Measurements from ENCODE around the gene TGFBR3. TPM values are rescaled to one million over a fixed set of nuclear protein-coding genes. Genes with fewer than 3 reads are reported as not detected.

TGFBR3 gene
- total RNA-seq, 2 experiments from 2014 or later: 31.5 to 36.6 TPM

GRCh38 chr1:91764471-91765115 lies 121.4 kb downstream of the TGFBR3 start:
- Mint-ChIP-seq H3K9me3 (no peaks in the 10 kb centered on the region), H3K27me3 (no peaks in the 10 kb centered on the region), H3K27ac (no peak overlapping the region), H3K4me1 (ENCODE audit: low read depth) (no peaks in the 10 kb centered on the region), H3K4me3 (no peak overlapping the region), H3K36me3 (ENCODE audit: low read depth) (no peaks in the 10 kb centered on the region)
- Histone ChIP-seq H3K4me3 (ENCODE audit: low read length) (no peak overlapping the region), H3K4me1 (ENCODE audit: insufficient read depth, low read length) (no peaks in the 10 kb centered on the region), H3K27ac (ENCODE audit: low read depth in 1 of 2, low read length in 2 of 2) (no peak overlapping the region), H3K27me3 (ENCODE audit: control insufficient read depth in 1 of 2, insufficient read depth in 2 of 2, low read length in 2 of 2) (no peaks in the 10 kb centered on the region), H3K36me3 (ENCODE audit: insufficient read depth, low read length) (peaks cover 2% of the 10 kb centered on the region), H3K9me3 (ENCODE audit: control insufficient read depth in 1 of 2, insufficient read depth in 1 of 2, low read length in 2 of 2) (no peaks in the 10 kb centered on the region)
- ChIA-PET CTCF (no interaction called here), POLR2A (interaction anchor here (0.6 kb wide), 1 partner anchor 25 kb away, joined by 3 read pairs; no protein-coding TSS in a partner anchor)
- DNase-seq (no peak), ATAC-seq (ENCODE audit: poor library complexity) (no peak)
- intact Hi-C loops (cut with DNase I, micrococcal nuclease): no loop called here
- TF ChIP-seq, protein P1, sequence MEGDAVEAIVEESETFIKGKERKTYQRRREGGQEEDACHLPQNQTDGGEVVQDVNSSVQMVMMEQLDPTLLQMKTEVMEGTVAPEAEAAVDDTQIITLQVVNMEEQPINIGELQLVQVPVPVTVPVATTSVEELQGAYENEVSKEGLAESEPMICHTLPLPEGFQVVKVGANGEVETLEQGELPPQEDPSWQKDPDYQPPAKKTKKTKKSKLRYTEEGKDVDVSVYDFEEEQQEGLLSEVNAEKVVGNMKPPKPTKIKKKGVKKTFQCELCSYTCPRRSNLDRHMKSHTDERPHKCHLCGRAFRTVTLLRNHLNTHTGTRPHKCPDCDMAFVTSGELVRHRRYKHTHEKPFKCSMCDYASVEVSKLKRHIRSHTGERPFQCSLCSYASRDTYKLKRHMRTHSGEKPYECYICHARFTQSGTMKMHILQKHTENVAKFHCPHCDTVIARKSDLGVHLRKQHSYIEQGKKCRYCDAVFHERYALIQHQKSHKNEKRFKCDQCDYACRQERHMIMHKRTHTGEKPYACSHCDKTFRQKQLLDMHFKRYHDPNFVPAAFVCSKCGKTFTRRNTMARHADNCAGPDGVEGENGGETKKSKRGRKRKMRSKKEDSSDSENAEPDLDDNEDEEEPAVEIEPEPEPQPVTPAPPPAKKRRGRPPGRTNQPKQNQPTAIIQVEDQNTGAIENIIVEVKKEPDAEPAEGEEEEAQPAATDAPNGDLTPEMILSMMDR (IDR thresholded peaks at IDR 0.05): no peak

- no peaks in the 10 kb centered on the region for H3K4me1 Mint-ChIP-seq (ENCODE audit: low read depth)
- DNase-seq: no peak
- Histone ChIP-seq H3K27ac (ENCODE audit: low read depth in 1 of 2, low read length in 2 of 2) (no peak overlapping the region), H3K4me1 (ENCODE audit: insufficient read depth, low read length) (no peaks in the 10 kb centered on the region), H3K27me3 (ENCODE audit: control insufficient read depth in 1 of 2, insufficient read depth in 2 of 2, low read length in 2 of 2) (no peaks in the 10 kb centered on the region), H3K36me3 (ENCODE audit: insufficient read depth, low read length) (peaks cover 2% of the 10 kb centered on the region), H3K4me3 (ENCODE audit: low read length) (no peak overlapping the region), H3K9me3 (ENCODE audit: control insufficient read depth in 1 of 2, insufficient read depth in 1 of 2, low read length in 2 of 2) (no peaks in the 10 kb centered on the region)
- TF ChIP-seq, protein P1 (IDR thresholded peaks at IDR 0.05): no peak
- POLR2A ChIA-PET: no interaction called here
- no peaks in the 10 kb centered on the region for H3K36me3 Mint-ChIP-seq (ENCODE audit: low read depth)
- H3K9me3 Mint-ChIP-seq: no peaks in the 10 kb centered on the region
- no peaks in the 10 kb centered on the region for H3K27me3 Mint-ChIP-seq
- H3K4me3 Mint-ChIP-seq: no peak overlapping the region
- intact Hi-C loops (cut with DNase I, micrococcal nuclease): no loop called here
- CTCF ChIA-PET: no interaction called here
- ATAC-seq (ENCODE audit: poor library complexity): no peak
- H3K27ac Mint-ChIP-seq: no peak overlapping the region
Measured at GRCh38 chr1:91763252-91763651, 122.7 kb downstream of the TGFBR3 start.

- CTCF ChIA-PET: interaction anchor here (0.7 kb wide), 1 partner anchor 20 kb away, joined by 3 read pairs; no protein-coding TSS in a partner anchor
- H3K4me1 ChIP-seq (ENCODE audit: insufficient read depth, low read length): no peaks in the 10 kb centered on the region
- no peaks in the 10 kb centered on the region for H3K9me3 ChIP-seq (ENCODE audit: control insufficient read depth in 1 of 2, insufficient read depth in 1 of 2, low read length in 2 of 2)
- Mint-ChIP-seq H3K4me1 (ENCODE audit: low read depth) (no peaks in the 10 kb centered on the region), H3K27me3 (no peaks in the 10 kb centered on the region), H3K27ac (no peak overlapping the region), H3K4me3 (no peak overlapping the region), H3K9me3 (no peaks in the 10 kb centered on the region), H3K36me3 (ENCODE audit: low read depth) (no peaks in the 10 kb centered on the region)
- H3K4me3 ChIP-seq (ENCODE audit: low read length): no peak overlapping the region
- no peak for DNase-seq
- TF ChIP-seq, protein P1 (IDR thresholded peaks at IDR 0.05): no peak
- no peaks in the 10 kb centered on the region for H3K36me3 ChIP-seq (ENCODE audit: insufficient read depth, low read length)
- POLR2A ChIA-PET: no interaction called here
- no peak overlapping the region for H3K27ac ChIP-seq (ENCODE audit: low read depth in 1 of 2, low read length in 2 of 2)
- intact Hi-C loops (cut with DNase I, micrococcal nuclease): no loop called here
- no peaks in the 10 kb centered on the region for H3K27me3 ChIP-seq (ENCODE audit: control insufficient read depth in 1 of 2, insufficient read depth in 2 of 2, low read length in 2 of 2)
- ATAC-seq (ENCODE audit: poor library complexity): no peak
Measured at GRCh38 chr1:91761295-91761721, 124.6 kb downstream of the TGFBR3 start.
